OCI-LY1 (cell line): Measurements from ENCODE around the gene ACAN.

ENCODE experiments used
- H2AFZ ChIP-seq: fragments of 200-600 bp; sonication (generic), shearing (Covaris generic); 2 replicates; pipeline ENCODE4 v1.6.0; 2014; ENCODE audit warnings: antibody characterized with exemption, mild to moderate bottlenecking, low read length
- H3F3A ChIP-seq: fragments of 200-600 bp; sonication (generic), shearing (Covaris generic); 2 replicates; pipeline ENCODE4 v1.6.0; 2014; ENCODE audit warnings: mild to moderate bottlenecking, antibody characterized with exemption, low read length, moderate library complexity; ENCODE audit not compliant: insufficient read depth
- H3K27ac ChIP-seq: fragments of 200-600 bp; sonication (generic); 2 replicates; pipeline ENCODE4 v1.5.1; 2014; ENCODE audit warnings: low read length, mixed run types, mild to moderate bottlenecking, low read depth; ENCODE audit not compliant: poor library complexity, severe bottlenecking
- H3K27me3 ChIP-seq: fragments of 200-600 bp; sonication (generic); 2 replicates; pipeline ENCODE4 v1.6.0; 2014; ENCODE audit warnings: antibody characterized with exemption, mild to moderate bottlenecking, low read length, moderate library complexity; ENCODE audit not compliant: insufficient read depth
- H3K36me3 ChIP-seq: fragments of 200-600 bp; sonication (generic); 2 replicates; pipeline ENCODE4 v1.6.1; 2014; ENCODE audit warnings: mild to moderate bottlenecking, antibody characterized with exemption, low read length, moderate library complexity, mixed read lengths; ENCODE audit not compliant: insufficient read depth
- H3K4me1 ChIP-seq: fragments of 200-600 bp; sonication (generic); 2 replicates; pipeline ENCODE4 v1.5.1; 2014; ENCODE audit warnings: mild to moderate bottlenecking, low read length, moderate library complexity; ENCODE audit not compliant: insufficient read depth, severe bottlenecking
- H3K4me2 ChIP-seq: fragments of 200-600 bp; sonication (generic), shearing (Covaris generic); 2 replicates; pipeline ENCODE4 v1.6.1; 2014; ENCODE audit warnings: low read length
- H3K4me3 ChIP-seq: fragments of 200-600 bp; sonication (generic); 2 replicates; pipeline ENCODE4 v1.5.1; 2014; ENCODE audit warnings: low read length, low read depth, mild to moderate bottlenecking, mixed read lengths; ENCODE audit not compliant: poor library complexity, severe bottlenecking
- H3K79me2 ChIP-seq: fragments of 200-600 bp; shearing (Covaris generic); 2 replicates; pipeline ENCODE4 v1.6.1; 2016; ENCODE audit warnings: mixed run types, low read length, mixed read lengths; ENCODE audit not compliant: insufficient read depth
- H3K9ac ChIP-seq: fragments of 200-600 bp; sonication (generic), shearing (Covaris generic); 2 replicates; pipeline ENCODE4 v1.6.1; 2014; ENCODE audit warnings: mild to moderate bottlenecking, low read length, mixed read lengths
- H3K9me2 ChIP-seq: fragments of 200-600 bp; sonication (generic), shearing (Covaris generic); 2 replicates; pipeline ENCODE4 v1.6.1; 2014; ENCODE audit warnings: low read depth, mild to moderate bottlenecking, low read length, mixed read lengths
- H3K9me3 ChIP-seq: fragments of 200-600 bp; shearing (Covaris generic); 2 replicates; pipeline ENCODE4 v1.6.1; 2014; ENCODE audit warnings: low read length, mixed read lengths
- H4K20me1 ChIP-seq: fragments of 200-600 bp; sonication (generic), shearing (Covaris generic); 2 replicates; pipeline ENCODE4 v1.6.0; 2016; ENCODE audit warnings: mild to moderate bottlenecking, low read length; ENCODE audit not compliant: insufficient read depth
- EZH2 ChIP-seq: fragments of 200-600 bp; sonication (generic), shearing (Covaris generic); IDR thresholded peaks from 2 replicates; pipeline ENCODE4 v1.8.0; 2017; ENCODE audit warnings: borderline replicate concordance, mixed run types, mild to moderate bottlenecking, antibody characterized with exemption, low read length, moderate library complexity, mixed read lengths
- TF ChIP-seq, protein P1 (sequence below): fragments of 200-600 bp; sonication (generic), shearing (Covaris generic); IDR thresholded peaks from 2 replicates; pipeline ENCODE4 v1.5.1; 2017; ENCODE audit warnings: mild to moderate bottlenecking, antibody characterized with exemption, low read length, moderate library complexity, mixed read lengths

The ACAN gene

GRCh38 chr15:88900309-88900981, 97.2 kb downstream of the ACAN start:
- no peaks in the 10 kb centered on the region for H3K9me3 ChIP-seq
- no peaks in the 10 kb centered on the region for H3F3A ChIP-seq
- H3K4me1 ChIP-seq: peaks cover 2% of the 10 kb centered on the region
- H3K9ac ChIP-seq: no peak overlapping the region
- H4K20me1 ChIP-seq: no peaks in the 10 kb centered on the region
- no peaks in the 10 kb centered on the region for H3K36me3 ChIP-seq
- no peak overlapping the region for H3K4me3 ChIP-seq
- H2AFZ ChIP-seq: no peak overlapping the region
- 0 out of 2 replicates have a peak, but pooled peaks cover 4% of the 10 kb centered on the region for H3K27me3 ChIP-seq
- H3K79me2 ChIP-seq: no peaks in the 10 kb centered on the region
- no peaks in the 10 kb centered on the region for H3K9me2 ChIP-seq
- H3K4me2 ChIP-seq: no peak overlapping the region
- H3K27ac ChIP-seq: no peak overlapping the region
- TF ChIP-seq EZH2: no peak
- TF ChIP-seq, protein P1, sequence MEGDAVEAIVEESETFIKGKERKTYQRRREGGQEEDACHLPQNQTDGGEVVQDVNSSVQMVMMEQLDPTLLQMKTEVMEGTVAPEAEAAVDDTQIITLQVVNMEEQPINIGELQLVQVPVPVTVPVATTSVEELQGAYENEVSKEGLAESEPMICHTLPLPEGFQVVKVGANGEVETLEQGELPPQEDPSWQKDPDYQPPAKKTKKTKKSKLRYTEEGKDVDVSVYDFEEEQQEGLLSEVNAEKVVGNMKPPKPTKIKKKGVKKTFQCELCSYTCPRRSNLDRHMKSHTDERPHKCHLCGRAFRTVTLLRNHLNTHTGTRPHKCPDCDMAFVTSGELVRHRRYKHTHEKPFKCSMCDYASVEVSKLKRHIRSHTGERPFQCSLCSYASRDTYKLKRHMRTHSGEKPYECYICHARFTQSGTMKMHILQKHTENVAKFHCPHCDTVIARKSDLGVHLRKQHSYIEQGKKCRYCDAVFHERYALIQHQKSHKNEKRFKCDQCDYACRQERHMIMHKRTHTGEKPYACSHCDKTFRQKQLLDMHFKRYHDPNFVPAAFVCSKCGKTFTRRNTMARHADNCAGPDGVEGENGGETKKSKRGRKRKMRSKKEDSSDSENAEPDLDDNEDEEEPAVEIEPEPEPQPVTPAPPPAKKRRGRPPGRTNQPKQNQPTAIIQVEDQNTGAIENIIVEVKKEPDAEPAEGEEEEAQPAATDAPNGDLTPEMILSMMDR: no peak

GRCh38 chr15:88900982-88901418, 97.8 kb downstream of the ACAN start:
- Histone ChIP-seq H3K27ac (no peak overlapping the region), H3K4me3 (no peak overlapping the region), H3K4me2 (no peak overlapping the region), H3K36me3 (no peaks in the 10 kb centered on the region), H2AFZ (no peak overlapping the region), H3K27me3 (0 out of 2 replicates have a peak, but pooled peaks cover 4% of the 10 kb centered on the region), H3K9me2 (no peaks in the 10 kb centered on the region), H3F3A (no peaks in the 10 kb centered on the region), H3K9me3 (no peaks in the 10 kb centered on the region), H4K20me1 (no peaks in the 10 kb centered on the region), H3K9ac (no peak overlapping the region), H3K4me1 (no peaks in the 10 kb centered on the region), H3K79me2 (no peaks in the 10 kb centered on the region)
- TF ChIP-seq EZH2: no peak

GRCh38 chr15:88901508-88902220, 98.4 kb downstream of the ACAN start:
- no peaks in the 10 kb centered on the region for H3K4me1 ChIP-seq
- H3K9me3 ChIP-seq: no peaks in the 10 kb centered on the region
- no peak overlapping the region for H2AFZ ChIP-seq
- no peaks in the 10 kb centered on the region for H3K79me2 ChIP-seq
- H3K27me3 ChIP-seq: no peaks in the 10 kb centered on the region
- no peaks in the 10 kb centered on the region for H3K9me2 ChIP-seq
- H3K36me3 ChIP-seq: no peaks in the 10 kb centered on the region
- no peaks in the 10 kb centered on the region for H4K20me1 ChIP-seq
- TF ChIP-seq EZH2: no peak
- TF ChIP-seq, protein P1: no peak
- no peak overlapping the region for H3K4me3 ChIP-seq
- no peak overlapping the region for H3K4me2 ChIP-seq
- no peak overlapping the region for H3K27ac ChIP-seq
- no peaks in the 10 kb centered on the region for H3F3A ChIP-seq
- H3K9ac ChIP-seq: no peak overlapping the region
